MV-4-11 (cell line): Measurements from ENCODE around the gene DDI1.
"Not testable (repeated sequence)": the region's sequence is repeated elsewhere in the genome, so short reads cannot be mapped to it uniquely, and the experiment has no call there.

Source experiments
- DNase-seq: peaks from one replicate; lab custom pipeline; 2025; lab: John Stamatoyannopoulos, UW

Gene DDI1

DNA sequence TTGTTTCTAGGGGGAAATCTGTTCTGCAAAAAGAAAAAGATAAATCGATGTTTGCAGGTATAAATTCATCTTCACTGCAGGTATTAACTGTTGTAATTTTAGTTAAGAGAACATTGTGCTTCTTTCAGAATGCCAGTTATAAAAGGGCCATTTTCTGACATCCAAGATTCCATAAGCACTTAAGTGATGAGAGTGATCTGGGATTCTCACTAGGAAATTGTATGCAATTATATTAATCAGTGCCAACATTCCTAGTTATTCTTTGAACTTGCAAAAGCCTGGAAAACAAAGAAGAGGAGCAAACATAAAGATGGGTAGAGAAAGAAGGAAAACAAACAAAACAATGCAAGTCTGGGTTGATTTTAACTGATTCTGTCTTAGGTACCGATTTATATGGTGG is 5.4 kb downstream of the DDI1 start:
- no peak for DNase-seq

DNA sequence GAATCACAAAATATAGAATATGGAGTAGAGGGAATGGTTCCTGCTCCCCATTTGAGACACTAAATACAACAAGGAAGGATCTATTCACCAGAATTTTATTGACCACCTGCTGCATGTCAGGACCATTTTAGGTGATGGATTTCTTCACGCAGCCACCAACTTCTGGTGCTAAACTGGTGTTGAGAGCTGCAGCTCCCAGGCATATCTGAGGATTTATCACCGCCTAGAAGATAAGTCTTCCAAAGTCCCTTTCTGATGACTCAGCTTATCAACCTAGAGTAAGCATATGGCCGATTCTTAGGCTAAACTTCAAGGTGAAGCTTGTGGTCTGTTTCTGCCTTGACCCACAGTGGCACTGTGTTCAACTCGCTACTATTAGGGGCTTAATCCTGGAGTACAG is 6.7 kb downstream of the DDI1 start:
- DNase-seq, result no peak

DNA sequence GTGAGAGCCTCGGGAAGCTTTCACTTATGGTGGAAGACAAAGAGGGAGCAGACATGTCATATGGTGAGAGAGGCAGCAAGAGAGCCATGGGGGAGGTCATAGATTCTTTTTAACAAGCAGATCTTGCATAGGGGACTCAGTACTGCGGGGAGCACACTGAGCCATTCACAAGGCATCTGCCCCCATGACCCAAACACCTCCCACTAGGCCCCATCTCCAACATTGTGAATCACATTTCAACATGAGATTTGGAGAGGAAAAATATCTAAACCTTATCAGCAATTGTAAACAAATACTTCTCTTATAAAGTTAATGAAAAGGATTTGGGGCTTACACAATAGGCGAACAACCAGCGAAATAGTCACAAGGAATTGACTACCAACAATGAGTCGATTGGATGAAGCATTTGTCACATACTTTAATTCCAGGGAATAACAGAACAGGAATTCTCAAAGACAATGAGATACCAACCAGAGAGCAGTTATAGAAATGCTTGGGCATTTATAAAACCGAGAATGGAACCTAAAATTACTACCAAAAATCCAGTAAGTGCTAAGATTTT is 7.3 kb downstream of the DDI1 start:
- no peak for DNase-seq

DNA sequence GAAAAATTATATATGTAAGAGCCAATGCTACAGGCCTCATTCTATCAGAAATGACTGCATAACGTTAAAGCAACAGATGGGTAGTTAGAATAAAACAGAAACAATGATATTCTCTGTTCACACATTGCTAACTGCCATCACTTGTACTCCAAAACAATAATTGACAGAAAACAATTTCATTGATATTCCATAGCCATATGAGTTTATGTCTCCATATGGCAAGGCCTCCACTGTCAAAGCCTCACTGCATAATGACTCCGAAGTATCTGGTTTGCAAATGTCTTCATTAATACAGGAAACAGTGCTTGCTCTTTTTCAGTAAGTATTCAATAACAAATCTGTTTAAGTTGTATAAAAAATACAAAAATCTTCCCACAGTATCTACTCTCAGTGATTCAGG is 9.9 kb downstream of the DDI1 start:
- DNase-seq, result no peak

- not testable (repeated sequence) for DNase-seq
Observed at GRCh38 chr11:104046858-104047257, 10.4 kb downstream of the DDI1 start.

DNA sequence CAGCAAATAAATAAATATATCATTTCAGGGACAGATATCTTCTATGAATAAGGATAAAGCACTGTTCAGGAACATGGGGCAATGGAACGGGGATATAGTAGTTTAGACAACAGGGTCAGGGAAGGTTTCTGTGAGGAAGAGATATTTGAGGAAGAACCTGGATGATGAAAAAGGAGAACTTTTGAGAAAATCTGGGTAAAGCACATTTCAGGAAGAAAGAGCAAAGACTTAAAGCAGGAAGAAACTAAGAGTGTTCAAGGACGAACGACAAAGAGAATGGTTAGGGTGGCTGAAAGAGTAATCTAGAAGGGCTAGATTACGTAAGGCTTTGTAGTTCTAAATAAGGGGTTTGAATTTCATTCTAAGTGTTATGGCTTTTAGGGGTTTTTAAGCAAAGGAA is 12.7 kb downstream of the DDI1 start:
- peak; percentile 44 for DNase-seq

- DNase-seq, result no peak
Observed at GRCh38 chr11:104051778-104052177, 15.3 kb downstream of the DDI1 start.

DNA sequence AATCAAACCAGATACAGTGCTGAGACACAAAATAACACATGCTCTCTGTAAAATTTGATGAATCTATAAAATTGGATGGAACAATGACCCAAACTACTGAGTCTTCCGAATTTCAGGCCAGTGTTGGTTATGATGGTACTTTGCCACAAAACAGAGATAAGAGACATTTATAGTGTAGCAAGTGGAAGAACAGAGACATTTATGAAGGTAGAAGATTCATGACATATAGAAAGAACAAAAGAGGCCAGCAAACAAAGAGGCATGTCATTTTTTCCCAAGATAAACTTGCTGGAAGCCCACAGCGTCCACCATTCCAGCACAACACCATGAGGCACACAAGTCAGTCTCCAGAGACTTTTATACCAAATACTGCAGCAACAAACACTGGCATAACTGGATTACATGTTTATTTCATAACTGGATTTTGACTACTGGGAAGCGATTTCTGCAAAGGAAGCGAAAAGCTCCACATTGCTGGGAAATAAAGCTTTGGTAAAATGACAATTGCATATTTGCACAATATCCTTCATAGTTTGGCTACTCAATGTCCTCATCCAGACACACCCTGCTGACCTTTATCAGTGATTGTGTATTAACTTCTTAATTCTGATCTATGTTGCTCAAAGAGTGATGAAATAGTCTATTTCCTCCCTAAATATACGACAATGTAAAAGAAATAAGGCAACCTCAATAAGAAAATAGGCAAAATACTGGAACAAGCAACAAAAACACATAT is 17.5 kb downstream of the DDI1 start:
- no peak for DNase-seq

- no peak for DNase-seq
Observed at GRCh38 chr11:104054911-104055529, 18.6 kb downstream of the DDI1 start.

- no peak for DNase-seq
Observed at GRCh38 chr11:104055596-104055995, 19.2 kb downstream of the DDI1 start.

GRCh38 chr11:104057908-104058307 is 21.5 kb downstream of the DDI1 start:
- DNase-seq, result no peak

DNA sequence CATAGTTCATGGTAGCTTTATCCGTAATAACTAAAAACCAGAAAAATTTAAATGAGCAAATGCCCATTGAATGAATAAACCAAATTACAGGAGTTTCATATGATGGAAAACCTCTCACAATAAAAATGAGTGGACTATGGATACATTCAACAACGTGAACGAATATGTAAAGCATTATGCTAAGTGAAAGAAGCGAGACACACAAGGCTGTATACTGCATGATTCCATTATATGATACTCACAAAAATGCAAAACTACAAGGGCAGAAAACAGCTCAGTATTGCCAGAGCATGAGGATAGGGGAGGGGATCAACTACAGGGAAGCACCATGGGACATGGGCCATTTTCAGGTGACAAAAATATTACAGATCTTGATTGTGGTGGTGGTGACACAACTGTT is 22.2 kb downstream of the DDI1 start:
- DNase-seq, result no peak

- DNase-seq, result peak; percentile 11
Observed at GRCh38 chr11:104060004-104060794, 23.8 kb downstream of the DDI1 start.

GRCh38 chr11:104060820-104061219 is 24.4 kb downstream of the DDI1 start:
- peak; percentile 75 for DNase-seq

DNA sequence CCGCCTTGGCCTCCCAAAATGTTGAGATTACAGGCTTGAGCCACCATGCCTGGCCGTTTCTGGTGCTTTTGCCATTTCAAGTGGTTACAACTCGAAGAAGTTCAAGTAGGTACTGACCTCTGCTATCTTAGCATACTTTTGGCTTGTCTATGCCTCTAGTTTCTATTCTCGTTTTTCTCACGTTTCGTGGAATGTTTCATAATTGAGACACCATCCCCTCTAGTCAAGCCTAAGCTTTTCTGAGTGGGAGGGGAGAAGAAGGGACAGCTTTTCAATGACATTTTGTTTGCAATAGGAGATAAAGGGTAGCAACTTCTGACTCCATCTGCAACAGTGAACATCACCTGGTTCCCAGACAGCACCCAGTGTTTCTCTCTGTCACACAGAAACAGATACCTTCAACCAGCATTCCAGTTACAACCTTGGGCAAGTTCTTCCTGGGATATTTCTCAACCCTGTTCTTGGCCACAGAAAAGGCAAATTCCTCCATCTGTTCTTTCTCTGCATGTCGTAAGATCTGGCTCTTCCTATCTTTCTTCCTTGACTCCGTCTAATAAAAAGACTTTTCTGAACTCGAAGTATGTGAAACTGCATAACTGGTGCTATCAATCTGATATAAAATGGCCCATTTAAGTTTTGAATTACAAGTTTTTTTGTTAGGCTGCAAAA is 25.5 kb downstream of the DDI1 start:
- peak; percentile 93 for DNase-seq

DNA sequence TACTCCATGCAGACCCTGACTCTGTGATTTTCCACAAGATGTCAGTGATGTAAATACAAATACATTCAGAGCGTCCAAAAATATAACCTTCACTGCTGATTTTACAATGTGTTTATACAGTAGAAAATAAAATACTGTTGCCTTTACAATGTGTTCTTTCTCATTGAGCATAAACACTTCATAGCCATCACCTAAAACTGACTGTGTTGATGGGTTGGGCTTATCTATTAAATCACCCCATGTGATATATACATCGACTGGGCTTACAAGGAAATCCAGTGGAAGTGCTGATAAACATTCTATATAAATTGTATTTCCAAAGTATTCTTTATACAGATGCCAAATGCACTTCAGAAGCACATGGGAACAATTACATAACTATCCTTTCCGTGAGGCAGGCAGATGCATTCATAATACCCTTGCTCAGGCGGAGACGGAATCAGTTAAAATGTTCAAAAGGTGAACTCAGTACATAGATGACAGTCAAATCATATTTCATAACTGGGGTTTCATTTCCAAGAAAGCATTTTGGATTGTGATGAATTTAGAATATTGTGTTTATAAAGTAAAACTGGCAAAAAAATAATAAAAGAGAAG is 27.7 kb downstream of the DDI1 start:
- peak; percentile 73 for DNase-seq

- DNase-seq, result no peak
Observed at GRCh38 chr11:104067534-104067933, 31.1 kb downstream of the DDI1 start.

DNA sequence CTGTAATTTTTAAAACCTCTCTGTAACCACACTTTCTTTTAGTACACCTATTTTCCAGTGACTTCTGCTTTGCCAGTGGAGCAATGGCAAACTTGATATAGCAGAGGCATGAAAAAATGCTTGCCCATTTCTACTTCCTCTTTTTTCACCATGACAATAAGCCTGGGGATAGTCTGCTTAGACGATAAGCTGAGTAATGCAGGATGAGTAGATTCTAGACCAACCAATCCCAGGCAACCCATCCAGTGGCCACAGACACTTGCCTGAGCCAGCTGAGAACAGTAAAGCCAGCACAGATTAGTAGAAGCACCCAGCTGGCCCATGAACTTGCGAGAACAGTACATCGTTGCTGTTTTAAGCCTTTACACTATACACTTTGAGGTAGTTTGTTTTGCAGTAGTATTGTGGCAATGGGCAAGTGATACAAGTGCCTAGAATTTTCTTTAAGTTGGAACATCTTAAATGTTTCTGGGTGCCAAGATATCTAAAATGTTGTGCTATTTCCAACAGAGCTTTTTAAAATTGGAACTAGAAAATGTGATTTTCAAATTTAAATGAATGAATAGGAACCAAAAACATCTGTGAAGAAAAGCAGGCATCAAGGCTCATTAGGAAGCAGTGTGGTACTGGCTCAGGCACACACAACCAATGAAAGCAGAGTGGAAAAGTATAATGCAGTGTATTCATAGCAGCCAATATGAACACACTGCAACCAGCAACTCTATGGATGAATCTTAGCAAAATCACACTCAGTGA is 37.7 kb downstream of the DDI1 start:
- DNase-seq, result peak; percentile 99

- peak; percentile 9 for DNase-seq
Observed at GRCh38 chr11:104075091-104075490, 38.7 kb downstream of the DDI1 start.

- peak; percentile 60 for DNase-seq
Observed at GRCh38 chr11:104075706-104076105, 39.3 kb downstream of the DDI1 start.

- no peak for DNase-seq
Observed at GRCh38 chr11:104076455-104076854, 40.0 kb downstream of the DDI1 start.
